K562 (cell line): Measurements from ENCODE around the gene LENEP. TPM values are rescaled to one million over a fixed set of nuclear protein-coding genes. Genes with fewer than 3 reads are reported as not detected.

ENCODE experiments used
- BRF2 ChIP-seq: IDR thresholded peaks from 3 replicates; pipeline ENCODE4 v1.6.1; 2011; ENCODE audit warnings: borderline replicate concordance, mild to moderate bottlenecking; ENCODE audit not compliant: insufficient read length, insufficient read depth
- MAFK ChIP-seq: IDR thresholded peaks from 2 replicates; pipeline ENCODE4 v1.6.1; 2011; ENCODE audit warnings: low read length, improper control_type of control experiment
- NR0B1 ChIP-seq: fragments of 450-650 bp; IDR thresholded peaks from one replicate; pipeline ENCODE4 v1.6.1; 2018; ENCODE audit warnings: mild to moderate bottlenecking, moderate library complexity; ENCODE audit not compliant: partially characterized antibody
- SRSF1 ChIP-seq: fragments of 200-400 bp; formaldehyde crosslinking; IDR thresholded peaks from 2 replicates; pipeline ENCODE4 v1.6.1; 2017; ENCODE audit warnings: mild to moderate bottlenecking, low read depth, low read length, moderate library complexity
- XRCC3 ChIP-seq: fragments of 450-650 bp; IDR thresholded peaks from 2 replicates; pipeline ENCODE4 v1.6.1; 2017; ENCODE audit warnings: mild to moderate bottlenecking, moderate library complexity
- ZNF311 ChIP-seq: fragments of 250-450 bp; sonication (Bioruptor Pico); IDR thresholded peaks from 2 replicates; pipeline ENCODE4 v1.4.0; 2020; ENCODE audit warnings: mild to moderate bottlenecking, moderate library complexity
- polyA plus RNA-seq, 8 experiments: library from polyadenylated mRNA; depleted of rRNA in 4 of 8; stranded (reverse) in 5 of 8; unstranded in 3 of 8; fragments of >200 nt; fragmentation: Nextera tagmentation in 2 of 8; fragmentation: Illumina TruSeq in 1 of 8; extraction: Ambion mirVana in 2 of 8; extraction: Trizol in 1 of 8; gene quantifications; 2 replicates each; pipeline versions ENCODE4 v1.2.1 to v1.2.3, GENCODE V29; 2011 to 2014; ENCODE audit warnings: inconsistent platforms in 1 of 8, missing spikeins in 1 of 8
- total RNA-seq, 7 experiments: library from RNA; depleted of rRNA in 6 of 7; stranded (reverse); fragments of >200 nt in 6 of 7; fragmentation: Illumina TruSeq in 2 of 7; extraction: Trizol in 2 of 7; gene quantifications; 2 replicates each; pipeline versions ENCODE4 v1.2.1 to v1.2.3, GENCODE V29; 2011 to 2021; ENCODE audit warnings: low replicate concordance in 1 of 7
- TF ChIP-seq, protein P1 (sequence below): fragments of 200-600 bp; sonication (generic); IDR thresholded peaks from one replicate; pipeline ENCODE4 v1.6.1; 2012; ENCODE audit warnings: mild to moderate bottlenecking, low read depth, low read length, inconsistent platforms
- TF ChIP-seq, protein P2 (sequence below), 2 experiments: fragments of 450-650 bp in 1 of 2; IDR thresholded peaks; 2 replicates each; pipeline ENCODE4 v1.6.1; 2011 to 2017; ENCODE audit warnings: low read depth in 2 of 2, antibody characterized with exemption in 1 of 2, borderline replicate concordance in 1 of 2, low read length in 1 of 2, mild to moderate bottlenecking in 1 of 2, mixed read lengths in 1 of 2; ENCODE audit not compliant: control insufficient read depth in 1 of 2

LENEP gene
- total and polyA plus RNA-seq, 9 of the 15 experiments (the other 6 are each of a cell fraction or from before 2014, with no cell fraction given) = 0.23 to 0.87 (median 0.67) TPM; not detected in 5

GRCh38 chr1:154999571-155000410, 6.4 kb downstream of the LENEP start (continued):
- TF ChIP-seq, protein P1, sequence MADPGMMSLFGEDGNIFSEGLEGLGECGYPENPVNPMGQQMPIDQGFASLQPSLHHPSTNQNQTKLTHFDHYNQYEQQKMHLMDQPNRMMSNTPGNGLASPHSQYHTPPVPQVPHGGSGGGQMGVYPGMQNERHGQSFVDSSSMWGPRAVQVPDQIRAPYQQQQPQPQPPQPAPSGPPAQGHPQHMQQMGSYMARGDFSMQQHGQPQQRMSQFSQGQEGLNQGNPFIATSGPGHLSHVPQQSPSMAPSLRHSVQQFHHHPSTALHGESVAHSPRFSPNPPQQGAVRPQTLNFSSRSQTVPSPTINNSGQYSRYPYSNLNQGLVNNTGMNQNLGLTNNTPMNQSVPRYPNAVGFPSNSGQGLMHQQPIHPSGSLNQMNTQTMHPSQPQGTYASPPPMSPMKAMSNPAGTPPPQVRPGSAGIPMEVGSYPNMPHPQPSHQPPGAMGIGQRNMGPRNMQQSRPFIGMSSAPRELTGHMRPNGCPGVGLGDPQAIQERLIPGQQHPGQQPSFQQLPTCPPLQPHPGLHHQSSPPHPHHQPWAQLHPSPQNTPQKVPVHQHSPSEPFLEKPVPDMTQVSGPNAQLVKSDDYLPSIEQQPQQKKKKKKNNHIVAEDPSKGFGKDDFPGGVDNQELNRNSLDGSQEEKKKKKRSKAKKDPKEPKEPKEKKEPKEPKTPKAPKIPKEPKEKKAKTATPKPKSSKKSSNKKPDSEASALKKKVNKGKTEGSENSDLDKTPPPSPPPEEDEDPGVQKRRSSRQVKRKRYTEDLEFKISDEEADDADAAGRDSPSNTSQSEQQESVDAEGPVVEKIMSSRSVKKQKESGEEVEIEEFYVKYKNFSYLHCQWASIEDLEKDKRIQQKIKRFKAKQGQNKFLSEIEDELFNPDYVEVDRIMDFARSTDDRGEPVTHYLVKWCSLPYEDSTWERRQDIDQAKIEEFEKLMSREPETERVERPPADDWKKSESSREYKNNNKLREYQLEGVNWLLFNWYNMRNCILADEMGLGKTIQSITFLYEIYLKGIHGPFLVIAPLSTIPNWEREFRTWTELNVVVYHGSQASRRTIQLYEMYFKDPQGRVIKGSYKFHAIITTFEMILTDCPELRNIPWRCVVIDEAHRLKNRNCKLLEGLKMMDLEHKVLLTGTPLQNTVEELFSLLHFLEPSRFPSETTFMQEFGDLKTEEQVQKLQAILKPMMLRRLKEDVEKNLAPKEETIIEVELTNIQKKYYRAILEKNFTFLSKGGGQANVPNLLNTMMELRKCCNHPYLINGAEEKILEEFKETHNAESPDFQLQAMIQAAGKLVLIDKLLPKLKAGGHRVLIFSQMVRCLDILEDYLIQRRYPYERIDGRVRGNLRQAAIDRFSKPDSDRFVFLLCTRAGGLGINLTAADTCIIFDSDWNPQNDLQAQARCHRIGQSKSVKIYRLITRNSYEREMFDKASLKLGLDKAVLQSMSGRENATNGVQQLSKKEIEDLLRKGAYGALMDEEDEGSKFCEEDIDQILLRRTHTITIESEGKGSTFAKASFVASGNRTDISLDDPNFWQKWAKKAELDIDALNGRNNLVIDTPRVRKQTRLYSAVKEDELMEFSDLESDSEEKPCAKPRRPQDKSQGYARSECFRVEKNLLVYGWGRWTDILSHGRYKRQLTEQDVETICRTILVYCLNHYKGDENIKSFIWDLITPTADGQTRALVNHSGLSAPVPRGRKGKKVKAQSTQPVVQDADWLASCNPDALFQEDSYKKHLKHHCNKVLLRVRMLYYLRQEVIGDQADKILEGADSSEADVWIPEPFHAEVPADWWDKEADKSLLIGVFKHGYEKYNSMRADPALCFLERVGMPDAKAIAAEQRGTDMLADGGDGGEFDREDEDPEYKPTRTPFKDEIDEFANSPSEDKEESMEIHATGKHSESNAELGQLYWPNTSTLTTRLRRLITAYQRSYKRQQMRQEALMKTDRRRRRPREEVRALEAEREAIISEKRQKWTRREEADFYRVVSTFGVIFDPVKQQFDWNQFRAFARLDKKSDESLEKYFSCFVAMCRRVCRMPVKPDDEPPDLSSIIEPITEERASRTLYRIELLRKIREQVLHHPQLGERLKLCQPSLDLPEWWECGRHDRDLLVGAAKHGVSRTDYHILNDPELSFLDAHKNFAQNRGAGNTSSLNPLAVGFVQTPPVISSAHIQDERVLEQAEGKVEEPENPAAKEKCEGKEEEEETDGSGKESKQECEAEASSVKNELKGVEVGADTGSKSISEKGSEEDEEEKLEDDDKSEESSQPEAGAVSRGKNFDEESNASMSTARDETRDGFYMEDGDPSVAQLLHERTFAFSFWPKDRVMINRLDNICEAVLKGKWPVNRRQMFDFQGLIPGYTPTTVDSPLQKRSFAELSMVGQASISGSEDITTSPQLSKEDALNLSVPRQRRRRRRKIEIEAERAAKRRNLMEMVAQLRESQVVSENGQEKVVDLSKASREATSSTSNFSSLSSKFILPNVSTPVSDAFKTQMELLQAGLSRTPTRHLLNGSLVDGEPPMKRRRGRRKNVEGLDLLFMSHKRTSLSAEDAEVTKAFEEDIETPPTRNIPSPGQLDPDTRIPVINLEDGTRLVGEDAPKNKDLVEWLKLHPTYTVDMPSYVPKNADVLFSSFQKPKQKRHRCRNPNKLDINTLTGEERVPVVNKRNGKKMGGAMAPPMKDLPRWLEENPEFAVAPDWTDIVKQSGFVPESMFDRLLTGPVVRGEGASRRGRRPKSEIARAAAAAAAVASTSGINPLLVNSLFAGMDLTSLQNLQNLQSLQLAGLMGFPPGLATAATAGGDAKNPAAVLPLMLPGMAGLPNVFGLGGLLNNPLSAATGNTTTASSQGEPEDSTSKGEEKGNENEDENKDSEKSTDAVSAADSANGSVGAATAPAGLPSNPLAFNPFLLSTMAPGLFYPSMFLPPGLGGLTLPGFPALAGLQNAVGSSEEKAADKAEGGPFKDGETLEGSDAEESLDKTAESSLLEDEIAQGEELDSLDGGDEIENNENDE = no peak
- TF ChIP-seq SRSF1 (no peak), BRF2 (no peak), NR0B1 (no peak), MAFK (no peak), XRCC3 (no peak), ZNF311 (no peak)
- TF ChIP-seq, protein P2, sequence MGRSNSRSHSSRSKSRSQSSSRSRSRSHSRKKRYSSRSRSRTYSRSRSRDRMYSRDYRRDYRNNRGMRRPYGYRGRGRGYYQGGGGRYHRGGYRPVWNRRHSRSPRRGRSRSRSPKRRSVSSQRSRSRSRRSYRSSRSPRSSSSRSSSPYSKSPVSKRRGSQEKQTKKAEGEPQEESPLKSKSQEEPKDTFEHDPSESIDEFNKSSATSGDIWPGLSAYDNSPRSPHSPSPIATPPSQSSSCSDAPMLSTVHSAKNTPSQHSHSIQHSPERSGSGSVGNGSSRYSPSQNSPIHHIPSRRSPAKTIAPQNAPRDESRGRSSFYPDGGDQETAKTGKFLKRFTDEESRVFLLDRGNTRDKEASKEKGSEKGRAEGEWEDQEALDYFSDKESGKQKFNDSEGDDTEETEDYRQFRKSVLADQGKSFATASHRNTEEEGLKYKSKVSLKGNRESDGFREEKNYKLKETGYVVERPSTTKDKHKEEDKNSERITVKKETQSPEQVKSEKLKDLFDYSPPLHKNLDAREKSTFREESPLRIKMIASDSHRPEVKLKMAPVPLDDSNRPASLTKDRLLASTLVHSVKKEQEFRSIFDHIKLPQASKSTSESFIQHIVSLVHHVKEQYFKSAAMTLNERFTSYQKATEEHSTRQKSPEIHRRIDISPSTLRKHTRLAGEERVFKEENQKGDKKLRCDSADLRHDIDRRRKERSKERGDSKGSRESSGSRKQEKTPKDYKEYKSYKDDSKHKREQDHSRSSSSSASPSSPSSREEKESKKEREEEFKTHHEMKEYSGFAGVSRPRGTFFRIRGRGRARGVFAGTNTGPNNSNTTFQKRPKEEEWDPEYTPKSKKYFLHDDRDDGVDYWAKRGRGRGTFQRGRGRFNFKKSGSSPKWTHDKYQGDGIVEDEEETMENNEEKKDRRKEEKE (IDR thresholded peaks at IDR 0.05; ENCODE audit: borderline replicate concordance in 1 of 2, control insufficient read depth in 1 of 2, low read depth in 2 of 2, low read length in 1 of 2) = 0 out of 4 replicates have a peak, but pooled peaks of 1 of the 2 experiments have one; percentile 36
